HG03060 (cell line): ENCODE data around the gene FAU.

Experiments used
- ATAC-seq: cut with Tn5 transposase; IDR thresholded peaks from one replicate; pipeline ENCODE4 v1.9.1; 2021; ENCODE audit warnings: low read depth, moderate number of reproducible peaks; ENCODE audit not compliant: unreplicated experiment

The FAU gene

DNA sequence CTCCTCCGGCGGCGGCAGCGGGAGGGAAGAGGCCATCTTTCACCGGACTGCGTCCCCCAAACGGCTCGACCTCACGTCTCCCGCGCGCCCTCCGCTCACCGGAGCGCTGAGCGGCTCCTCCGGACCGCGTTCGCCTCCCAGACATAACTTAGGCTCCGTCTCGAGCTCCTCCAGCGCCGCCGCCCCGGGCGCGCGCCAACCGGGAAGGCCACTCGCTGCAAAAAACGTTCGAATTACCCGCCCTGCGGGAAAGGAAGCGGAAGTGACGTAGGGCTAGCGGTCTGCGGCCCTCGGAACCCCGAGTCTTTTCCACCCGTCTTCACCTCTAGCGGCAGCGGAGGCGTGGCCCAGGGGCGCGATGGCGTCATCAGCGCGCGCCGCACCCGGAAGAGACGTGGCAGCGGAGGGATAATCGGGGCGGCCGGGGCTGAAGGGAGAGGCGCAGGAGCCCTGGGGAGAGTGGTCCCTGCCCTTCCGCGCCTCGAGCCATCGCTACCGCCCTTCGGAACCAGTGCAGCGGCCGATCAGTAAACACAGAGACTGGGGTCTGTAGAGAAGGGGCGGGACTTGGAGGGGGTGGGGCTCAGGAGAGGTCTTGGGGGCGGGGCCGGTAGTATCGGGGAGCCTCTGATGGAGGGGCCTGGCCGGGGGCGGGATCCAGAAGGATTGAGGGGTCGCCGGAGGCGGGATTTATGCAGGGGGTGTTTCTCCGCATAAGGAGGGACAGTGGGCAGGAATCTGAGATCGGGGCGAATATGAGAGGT, 37.9 kb downstream of the FAU start, which contains the start of the genes CDCA5 and ZFPL1:
Gene CDCA5, minus strand, starts transcription at position 207 of the 764 bp plus-strand sequence. Its CDS starts 62 bp downstream, at position 145.
Gene ZFPL1, plus strand, starts transcription at position 389 of the 764 bp plus-strand sequence. CDS start 477 bp downstream, outside the sequence.
- ATAC-seq = peak; percentile 77

DNA sequence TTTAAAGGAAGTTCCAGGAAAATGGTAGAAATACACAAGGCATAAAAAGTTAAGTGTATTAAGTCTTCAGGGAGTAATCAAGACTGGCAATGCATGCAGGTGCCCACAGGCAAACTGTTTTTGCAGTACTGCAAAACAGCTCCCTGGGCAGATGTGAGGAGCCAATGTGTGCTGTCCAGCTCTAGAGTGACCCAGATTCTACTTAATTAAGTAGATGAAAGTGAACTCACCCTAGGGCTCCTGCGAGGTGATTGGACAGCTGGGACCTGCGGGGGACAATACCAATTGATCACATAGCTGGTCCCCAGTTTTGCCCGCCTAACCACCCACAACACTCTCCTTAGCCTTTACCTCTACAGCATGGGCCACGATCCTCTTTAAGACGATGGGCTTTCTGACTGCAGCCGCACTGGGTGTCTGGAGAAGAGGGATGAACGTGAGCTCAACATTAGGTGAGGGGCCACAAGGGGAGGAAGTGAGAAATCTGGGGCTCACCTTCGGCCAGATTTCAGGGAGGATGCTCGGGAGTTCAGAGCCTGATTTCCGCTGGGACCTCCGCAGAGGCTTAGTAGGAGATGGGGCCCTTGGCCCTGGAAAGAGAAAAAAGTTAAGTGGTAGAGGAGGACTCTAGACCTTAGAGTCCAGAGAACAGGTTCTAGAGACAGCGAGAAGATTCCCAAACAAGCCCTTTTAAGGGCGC, 38.6 kb downstream of the FAU start:
- ATAC-seq = peak; percentile 25

DNA sequence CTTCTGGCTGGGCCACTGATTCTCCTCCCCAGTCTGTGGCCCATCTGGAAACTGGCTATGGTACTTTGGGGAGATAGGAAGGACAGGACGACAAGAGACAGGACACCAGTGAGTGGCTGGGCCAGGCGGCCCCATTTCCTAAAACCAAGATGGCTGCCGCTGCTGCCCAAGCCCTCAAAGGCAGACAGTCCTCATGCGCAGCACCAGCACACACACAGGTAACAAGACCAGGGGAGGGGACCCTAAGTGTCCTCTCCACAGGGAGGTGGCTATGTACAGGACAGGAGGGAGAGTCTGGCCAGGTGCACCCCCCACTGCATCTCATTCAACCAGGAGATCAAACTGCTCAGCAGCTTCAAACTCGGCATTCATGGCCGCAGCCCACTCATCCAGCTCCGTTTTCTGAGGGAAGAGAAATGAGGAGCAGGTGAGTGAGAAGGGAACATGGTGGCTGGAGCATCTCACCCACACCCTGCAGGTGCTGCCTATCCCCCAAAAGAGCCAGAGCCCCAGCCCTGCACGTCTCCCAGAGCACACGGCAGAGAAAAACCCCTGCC, 43.1 kb downstream of the FAU start:
- ATAC-seq = no peak

DNA sequence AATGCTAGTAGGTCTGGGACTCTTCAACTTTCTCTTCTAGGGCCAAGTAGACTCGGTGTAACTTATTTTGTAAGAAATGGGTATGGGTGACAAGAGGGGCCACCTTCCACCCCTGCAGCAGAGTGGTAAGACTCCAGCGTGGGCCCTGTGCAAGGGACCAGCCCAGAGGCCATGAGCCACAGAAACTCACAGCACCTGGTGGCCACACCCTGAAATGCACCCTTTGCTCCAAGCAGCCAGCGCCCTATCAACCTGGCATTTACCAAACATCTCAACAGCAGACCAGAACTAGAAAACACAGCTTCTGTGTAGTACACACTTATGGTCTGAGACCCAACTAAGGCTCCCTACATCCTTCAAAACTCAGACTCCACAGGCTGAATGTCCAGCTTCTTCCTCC, 43.8 kb downstream of the FAU start:
- ATAC-seq = no peak

DNA sequence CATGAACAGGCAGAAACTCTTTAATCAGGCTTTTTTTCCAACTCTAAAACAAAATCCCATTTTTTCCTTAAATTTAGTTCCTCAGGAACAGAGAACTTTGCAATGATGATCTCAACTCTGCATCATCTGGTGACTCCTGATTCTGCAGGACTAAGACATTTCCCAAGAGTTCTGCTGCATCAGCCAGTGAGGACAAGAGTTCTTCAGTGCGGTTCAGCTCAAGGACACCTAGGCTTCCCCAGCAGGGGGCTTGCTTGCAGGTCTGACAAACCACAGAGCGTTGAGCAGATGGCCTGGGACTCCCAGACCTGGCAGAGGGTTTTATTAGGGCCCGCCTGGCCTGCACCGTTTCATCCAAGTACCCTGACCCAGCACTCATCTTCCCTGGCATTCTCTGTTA, 44.5 kb downstream of the FAU start:
- no peak for ATAC-seq

DNA sequence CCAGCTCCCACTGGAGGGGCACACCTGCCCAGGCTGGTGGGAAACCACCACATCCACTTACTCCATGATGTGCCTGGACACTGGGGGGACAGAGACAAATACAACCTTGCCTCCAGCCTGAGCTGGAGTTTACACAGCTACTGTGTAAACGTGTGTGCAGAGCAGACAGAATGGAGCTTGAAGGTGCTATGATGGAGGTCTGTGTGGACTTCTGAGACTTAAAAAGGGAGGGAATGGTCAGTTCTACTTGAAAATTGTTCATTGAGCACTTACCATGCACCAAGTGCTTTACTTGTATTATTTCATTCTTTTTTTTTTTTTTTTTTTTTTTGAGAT, 49.3 kb downstream of the FAU start:
- ATAC-seq = no peak

DNA sequence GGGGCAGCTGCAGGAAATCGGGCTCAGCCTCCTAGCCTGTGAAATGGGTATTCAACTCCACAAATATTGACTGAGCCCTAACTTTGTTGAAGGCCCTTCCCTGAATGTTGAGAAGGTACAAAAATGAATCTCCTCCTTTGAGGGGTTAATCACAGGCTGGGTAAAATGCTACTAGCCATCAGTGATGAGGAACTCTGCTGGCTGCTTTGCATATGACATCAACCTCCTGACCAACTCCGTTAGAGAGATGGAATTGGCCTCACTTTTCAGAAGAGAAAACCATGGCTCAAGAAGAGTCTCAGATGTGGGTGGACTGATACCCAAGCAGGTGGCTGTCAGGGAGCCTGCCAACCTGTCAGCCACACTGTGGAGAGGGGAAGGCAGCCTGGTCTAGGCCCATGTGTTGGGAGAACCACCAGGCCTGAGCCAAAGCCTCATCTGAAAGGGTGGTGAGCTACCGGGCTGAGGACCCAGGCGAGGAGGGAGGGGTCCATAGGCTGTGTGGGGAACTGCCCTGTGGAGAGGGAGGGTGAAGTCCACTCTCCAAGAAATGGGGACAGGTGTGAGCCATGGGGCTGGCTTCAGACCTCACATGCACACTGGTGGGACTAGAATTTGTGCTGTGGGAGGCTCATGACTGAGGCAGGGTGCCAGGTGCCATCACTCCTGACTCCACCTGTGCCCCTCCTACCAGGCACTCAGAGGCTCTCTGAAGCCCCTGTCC, 49.9 kb downstream of the FAU start:
- no peak for ATAC-seq
